ENCODE results near the gene DPP6.

DPP6 gene

DNA sequence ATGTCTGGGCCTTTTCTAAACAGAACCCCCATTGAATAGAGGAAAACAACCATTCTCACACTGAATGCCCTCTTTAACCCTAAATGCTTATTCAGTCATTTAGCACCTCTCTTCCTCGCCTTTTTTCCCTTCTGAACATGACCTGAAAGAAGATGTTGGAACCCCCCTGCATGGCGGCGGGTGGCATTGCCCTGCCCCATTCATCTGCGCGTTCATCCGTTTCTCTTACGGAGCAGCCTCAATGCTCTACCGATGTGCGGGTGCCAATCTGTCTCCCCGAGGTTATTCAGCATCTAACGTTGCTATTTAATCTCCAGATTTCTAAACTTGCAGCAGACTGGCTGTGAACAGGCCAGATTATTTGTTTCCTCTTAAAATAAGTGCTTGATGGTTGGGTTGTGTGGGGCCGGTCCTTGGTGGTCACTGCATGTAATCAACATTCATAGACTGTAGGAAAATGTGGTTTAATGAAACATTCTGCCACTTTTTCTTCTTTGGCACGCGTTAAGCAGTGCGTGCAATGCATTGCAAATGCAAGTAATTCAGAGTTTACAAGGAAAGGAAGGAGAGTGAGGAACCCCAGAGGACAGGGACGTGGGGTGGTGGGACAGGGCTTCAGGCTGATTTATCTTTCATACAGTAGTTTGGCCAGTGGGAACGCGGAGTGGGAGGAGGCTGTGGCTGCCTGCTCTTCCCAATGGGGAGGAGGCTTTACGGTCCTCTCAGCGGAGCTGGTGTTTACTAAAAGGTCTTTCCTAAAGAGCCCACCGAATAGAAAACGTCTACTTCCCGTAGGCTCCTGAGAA lies 286.7 kb downstream of the DPP6 start:
- no peak for DNase-seq (ENCODE audit: low spot score)

GRCh38 chr7:154342971-154343633 lies 290.9 kb downstream of the DPP6 start:
- no peak for DNase-seq (ENCODE audit: low spot score)

DNA sequence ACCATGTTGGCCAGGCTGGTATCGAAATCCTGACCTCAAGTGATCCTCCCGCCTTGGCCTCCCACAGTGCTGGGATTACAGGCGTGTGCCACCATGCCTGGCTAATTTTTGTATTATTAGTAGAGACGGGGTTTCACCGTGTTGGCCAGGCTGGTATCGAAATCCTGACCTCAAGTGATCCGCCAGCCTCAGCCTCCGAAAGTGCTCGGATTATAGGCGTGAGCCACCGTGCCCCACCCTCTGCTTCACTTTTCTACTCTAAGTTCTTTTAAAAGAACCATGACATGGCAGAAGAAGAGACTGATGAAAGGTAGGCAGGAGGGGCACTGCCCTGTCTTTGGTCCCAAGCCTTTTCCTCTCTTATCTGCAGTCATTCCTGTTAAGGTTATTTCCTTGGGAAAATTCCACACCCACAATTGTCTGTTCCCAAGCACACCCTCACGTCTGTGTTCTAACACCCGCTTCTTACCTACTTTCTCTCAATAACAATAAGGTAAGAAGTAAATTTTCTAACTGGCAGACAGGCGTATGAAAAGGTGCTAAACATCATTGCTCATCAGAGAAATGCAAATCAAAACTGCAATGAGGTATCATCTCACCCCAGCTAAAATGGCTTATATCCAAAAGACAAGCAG lies 291.7 kb downstream of the DPP6 start:
- DNase-seq (ENCODE audit: low spot score): no peak

- no peak for DNase-seq (ENCODE audit: low spot score)
Measured at GRCh38 chr7:154345093-154345492, 292.9 kb downstream of the DPP6 start.

- no peak for DNase-seq (ENCODE audit: low spot score)
Measured at GRCh38 chr7:154347700-154348266, 295.6 kb downstream of the DPP6 start.

DNA sequence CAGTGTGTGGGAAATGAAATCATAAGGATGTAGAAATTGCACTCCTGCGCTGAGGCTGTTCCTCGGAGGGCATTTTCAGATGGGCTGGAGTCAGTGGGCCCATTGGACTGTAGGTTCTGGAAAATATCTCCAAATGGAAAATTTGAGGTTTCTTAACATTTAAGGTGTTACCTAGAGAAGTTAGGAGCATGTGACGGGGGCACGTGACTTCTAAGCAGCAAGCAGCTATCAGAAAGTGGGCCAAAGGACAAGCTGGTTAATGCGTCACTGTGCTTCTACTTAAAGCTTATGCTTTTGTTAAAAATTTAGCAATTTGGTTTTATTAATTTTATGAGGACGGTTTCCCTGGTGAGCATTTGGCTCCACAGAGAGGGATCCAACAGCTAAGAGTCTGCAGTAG lies 298.7 kb downstream of the DPP6 start:
- no peak for DNase-seq (ENCODE audit: low spot score)

DNA sequence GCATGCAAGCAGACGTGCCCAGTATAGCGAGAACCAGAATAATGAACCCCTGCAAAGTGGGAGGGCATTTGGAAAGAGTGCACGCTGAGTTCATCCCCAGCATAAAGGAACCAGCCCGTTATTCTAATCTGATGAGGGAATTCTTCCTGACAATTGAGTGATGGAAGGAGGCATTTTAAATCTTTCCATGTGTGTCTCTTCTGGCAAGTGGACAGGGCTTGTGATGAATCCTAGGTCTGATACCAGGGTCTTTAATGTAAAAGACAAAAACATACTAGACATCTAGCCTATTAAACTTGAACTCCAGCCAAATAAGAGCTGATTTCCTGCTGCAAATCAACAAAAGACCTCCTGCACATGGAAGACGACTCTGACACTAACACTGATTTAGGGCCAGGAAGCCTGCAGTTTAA lies 301.2 kb downstream of the DPP6 start:
- DNase-seq (ENCODE audit: low spot score): no peak

DNA sequence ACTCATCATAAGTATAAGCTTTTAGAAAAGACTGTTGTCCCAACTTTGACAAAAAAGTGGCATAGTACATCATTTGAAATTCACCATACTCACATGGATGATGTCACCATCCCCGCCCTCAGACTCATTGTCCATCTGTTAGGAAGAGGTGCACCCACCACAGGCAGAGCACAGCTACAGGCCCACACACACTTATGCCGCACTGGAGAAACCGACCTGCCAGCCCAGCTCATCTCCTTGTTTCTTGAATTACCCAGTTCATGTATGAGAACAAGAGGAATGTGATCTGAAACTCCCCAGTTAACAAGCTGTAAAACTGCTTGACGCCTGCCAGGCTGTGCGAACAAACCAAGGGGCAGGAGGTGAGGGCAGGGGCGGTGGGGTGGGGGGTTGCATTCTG lies 312.0 kb downstream of the DPP6 start:
- DNase-seq (ENCODE audit: low spot score): no peak

DNA sequence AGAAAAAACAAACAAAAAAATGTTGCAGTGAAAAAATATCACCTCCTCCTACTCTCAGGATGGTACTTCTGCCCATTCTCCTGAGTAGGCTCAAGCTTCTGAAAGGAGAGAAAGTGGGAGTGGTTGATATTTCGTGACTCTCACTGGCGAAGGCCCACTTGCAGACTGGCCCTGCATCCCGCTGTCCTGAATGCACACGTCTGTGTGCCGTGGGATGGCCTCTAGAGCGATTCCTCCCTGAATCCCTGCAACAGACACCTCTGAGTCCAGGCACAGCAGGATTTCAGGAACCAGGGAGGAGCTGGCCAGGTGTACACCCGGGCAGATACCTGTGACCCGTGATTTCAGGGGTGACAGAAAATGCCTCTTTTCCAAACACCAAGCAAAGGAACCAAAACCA lies 319.2 kb downstream of the DPP6 start:
- DNase-seq (ENCODE audit: low spot score): no peak

DNA sequence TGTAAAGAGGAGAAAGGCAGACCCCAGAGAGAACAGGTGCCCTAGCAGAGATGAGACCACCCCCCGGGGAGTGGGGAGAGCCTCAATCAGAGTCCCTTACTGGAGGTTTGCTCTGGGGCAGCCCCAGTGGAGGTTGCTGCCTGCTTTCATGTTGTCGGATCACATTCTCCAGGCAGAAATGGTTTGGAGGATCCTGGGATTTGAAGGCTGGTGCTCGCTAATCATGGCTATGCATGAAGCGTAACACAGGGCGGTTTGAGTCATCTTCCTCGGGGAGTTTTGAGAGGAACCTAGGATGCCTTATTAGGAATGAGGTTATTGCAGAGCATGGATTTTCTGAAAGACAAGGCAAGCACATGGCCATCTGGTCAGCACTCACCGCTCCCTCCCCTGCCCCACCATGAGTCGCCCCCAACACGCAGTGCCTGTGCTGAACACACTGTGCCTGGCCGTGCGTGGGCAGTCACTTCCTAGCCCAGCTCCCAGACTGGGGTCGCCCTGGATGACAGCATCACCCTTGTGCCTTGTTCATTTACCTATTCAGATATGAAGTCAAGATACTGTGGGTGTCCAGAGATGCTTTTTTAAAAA lies 319.9 kb downstream of the DPP6 start:
- no peak for DNase-seq (ENCODE audit: low spot score)

- no peak for DNase-seq (ENCODE audit: low spot score)
Measured at GRCh38 chr7:154373956-154374355, 321.8 kb downstream of the DPP6 start.

DNA sequence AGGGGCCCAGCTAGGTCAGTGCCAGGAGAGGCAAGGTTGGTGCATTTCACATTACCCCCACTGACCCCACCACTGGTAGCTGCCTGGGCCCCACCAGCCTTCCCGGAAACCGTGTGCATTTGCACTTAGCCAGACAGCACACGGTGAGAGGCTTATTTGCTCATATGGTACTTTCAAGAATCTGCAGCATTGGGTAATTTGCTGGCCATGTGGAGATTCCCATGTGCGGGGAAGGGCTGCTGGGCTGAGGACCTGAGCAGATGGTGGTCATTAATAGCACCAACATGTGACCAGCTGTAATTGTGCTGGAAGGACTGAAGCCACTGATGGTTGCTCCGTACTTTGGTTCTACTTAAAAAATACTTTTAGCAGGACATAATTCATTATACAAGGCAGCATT lies 323.8 kb downstream of the DPP6 start:
- DNase-seq (ENCODE audit: low spot score): no peak

GRCh38 chr7:154380771-154381170 lies 328.6 kb downstream of the DPP6 start:
- no peak for DNase-seq (ENCODE audit: low spot score)

DNA sequence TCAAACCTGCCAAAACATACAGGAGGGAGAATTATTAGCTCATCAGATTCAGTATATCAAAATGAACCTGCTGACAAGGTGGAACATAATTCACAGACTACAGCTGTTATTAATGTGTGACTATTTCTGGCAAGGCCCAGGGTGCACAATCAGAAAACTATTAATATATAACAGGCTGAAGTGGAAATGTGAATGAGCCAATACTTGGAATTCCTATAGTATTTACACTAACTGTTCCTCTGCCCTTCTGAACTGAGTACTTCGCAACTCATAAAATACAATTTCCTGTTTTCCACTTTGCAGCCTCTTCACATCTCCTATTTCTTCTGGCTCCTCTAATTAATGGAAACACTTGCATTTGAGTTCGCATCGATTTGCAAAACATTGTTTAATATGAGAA lies 330.8 kb downstream of the DPP6 start:
- no peak for DNase-seq (ENCODE audit: low spot score)

GRCh38 chr7:154385214-154385613 lies 333.0 kb downstream of the DPP6 start:
- DNase-seq (ENCODE audit: low spot score): no peak

- DNase-seq (ENCODE audit: low spot score): no peak
Measured at GRCh38 chr7:154387252-154387651, 335.1 kb downstream of the DPP6 start.

- DNase-seq (ENCODE audit: low spot score): no peak
Measured at GRCh38 chr7:154388412-154388811, 336.2 kb downstream of the DPP6 start.

DNA sequence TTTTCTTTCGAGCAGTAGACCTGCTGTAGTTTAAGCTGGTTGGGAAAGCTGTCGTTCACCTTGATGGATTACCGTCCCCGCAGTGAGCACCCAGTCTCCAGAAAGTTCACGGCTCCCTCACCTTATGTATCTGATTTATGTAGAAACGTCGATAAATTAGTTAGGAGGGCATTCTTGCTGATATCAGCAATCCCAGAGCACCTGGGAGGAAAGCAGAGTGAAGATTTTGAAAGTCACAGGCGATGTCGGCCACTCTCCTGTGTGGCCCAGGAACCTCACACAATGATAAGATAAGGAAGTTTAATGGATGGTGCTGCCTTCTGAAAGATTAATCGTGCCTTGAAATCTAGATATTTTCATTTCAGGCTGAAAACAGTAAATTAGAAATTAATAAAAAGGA lies 336.8 kb downstream of the DPP6 start:
- no peak for DNase-seq (ENCODE audit: low spot score)

DNA sequence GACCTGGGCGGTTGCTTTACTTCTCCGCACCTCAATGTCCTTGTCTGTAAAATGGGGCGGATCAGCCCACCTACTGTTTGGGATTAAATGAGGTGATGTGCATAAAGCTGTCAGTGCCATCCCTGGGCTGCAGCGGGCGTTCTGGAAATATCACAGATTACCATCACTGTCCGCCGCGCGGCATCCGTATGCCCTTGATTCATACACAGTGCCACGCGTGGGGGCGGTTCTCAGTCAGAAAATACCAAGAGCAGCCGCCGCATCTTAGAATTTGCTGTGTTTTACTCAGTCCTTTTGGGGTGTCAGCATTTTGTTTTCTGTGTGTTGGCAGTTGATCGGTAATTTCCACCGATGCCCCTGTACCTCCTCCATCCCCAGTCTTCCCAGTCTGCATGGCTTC lies 338.8 kb downstream of the DPP6 start:
- DNase-seq (ENCODE audit: low spot score): no peak

DNA sequence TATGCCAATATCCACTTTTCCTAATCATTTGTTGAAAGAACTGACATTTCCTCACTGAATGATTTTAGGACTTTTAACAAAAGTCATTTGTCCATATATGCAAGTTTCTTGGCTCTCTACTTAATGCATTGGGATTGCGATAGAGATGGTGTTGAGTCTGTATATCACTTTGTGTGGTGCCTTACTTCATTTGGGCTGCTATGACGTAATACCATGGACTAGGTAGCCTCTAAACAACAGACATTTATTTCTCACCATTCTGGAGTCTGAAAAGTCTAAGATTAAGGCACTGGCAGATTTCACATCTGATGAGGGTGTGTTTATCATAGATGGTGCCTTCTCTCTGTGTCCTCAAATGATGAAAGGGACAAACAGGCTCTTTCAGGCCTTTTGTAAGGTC lies 342.6 kb downstream of the DPP6 start:
- no peak for DNase-seq (ENCODE audit: low spot score)

GRCh38 chr7:154406312-154406711 lies 354.1 kb downstream of the DPP6 start:
- no peak for DNase-seq (ENCODE audit: low spot score)

GRCh38 chr7:154409703-154410311 lies 357.6 kb downstream of the DPP6 start:
- DNase-seq (ENCODE audit: low spot score): no peak

Data from COLO829 (cell line).